Lower leg skin (tissue), 4 donors: ENCODE data around the gene SIL1. TPM values are rescaled to one million over a fixed set of nuclear protein-coding genes. Genes with fewer than 3 reads are reported as not detected.

Experiments
- DNase-seq, 2 donors: peaks; one replicate each; pipeline ENCODE4 v3.0.0-alpha.2; 2019; ENCODE audit warnings: low spot score in 2 of 2
- H3K4me3 ChIP-seq: fragments of 200-600 bp; sonication (generic); 2 replicates; pipeline ENCODE4 v1.5.1; 2017; ENCODE audit warnings: mild to moderate bottlenecking, low read depth; ENCODE audit not compliant: poor library complexity, severe bottlenecking
- CTCF ChIP-seq, 3 donors: fragments of 450-650 bp; IDR thresholded peaks; one replicate each; pipeline ENCODE4 v1.5.1; 2016; ENCODE audit warnings: antibody characterized with exemption in 3 of 3, mild to moderate bottlenecking in 3 of 3, moderate library complexity in 2 of 3
- POLR2A ChIP-seq, 2 donors: fragments of 450-650 bp; IDR thresholded peaks; one replicate each; pipeline ENCODE4 v1.6.1; 2016 to 2017; ENCODE audit warnings: antibody characterized with exemption in 2 of 2, mild to moderate bottlenecking in 1 of 2, moderate library complexity in 1 of 2
- WGBS, 2 donors: methylation state at CpG; one replicate each; pipeline ENCODE4 v1.1.5; 2018; 5-methylcytosine and 5-hydroxymethylcytosine counted together
- intact Hi-C: fragments of 100-400 bp; cut with DNase I; formaldehyde crosslinking; loops from one replicate; pipeline ENCODE4 v1.15.0; 2023; ENCODE audit warnings: low total_unique reads
- total RNA-seq, 4 donors: library from RNA; depleted of rRNA; stranded (reverse); fragments of >200 nt; gene quantifications; one replicate each; pipeline ENCODE4 v1.1.0, GENCODE V29; 2016

The SIL1 gene
- total RNA-seq, 4 donors from 2014 or later, result 35.1 to 45.4 (median 39.3) TPM

DNA sequence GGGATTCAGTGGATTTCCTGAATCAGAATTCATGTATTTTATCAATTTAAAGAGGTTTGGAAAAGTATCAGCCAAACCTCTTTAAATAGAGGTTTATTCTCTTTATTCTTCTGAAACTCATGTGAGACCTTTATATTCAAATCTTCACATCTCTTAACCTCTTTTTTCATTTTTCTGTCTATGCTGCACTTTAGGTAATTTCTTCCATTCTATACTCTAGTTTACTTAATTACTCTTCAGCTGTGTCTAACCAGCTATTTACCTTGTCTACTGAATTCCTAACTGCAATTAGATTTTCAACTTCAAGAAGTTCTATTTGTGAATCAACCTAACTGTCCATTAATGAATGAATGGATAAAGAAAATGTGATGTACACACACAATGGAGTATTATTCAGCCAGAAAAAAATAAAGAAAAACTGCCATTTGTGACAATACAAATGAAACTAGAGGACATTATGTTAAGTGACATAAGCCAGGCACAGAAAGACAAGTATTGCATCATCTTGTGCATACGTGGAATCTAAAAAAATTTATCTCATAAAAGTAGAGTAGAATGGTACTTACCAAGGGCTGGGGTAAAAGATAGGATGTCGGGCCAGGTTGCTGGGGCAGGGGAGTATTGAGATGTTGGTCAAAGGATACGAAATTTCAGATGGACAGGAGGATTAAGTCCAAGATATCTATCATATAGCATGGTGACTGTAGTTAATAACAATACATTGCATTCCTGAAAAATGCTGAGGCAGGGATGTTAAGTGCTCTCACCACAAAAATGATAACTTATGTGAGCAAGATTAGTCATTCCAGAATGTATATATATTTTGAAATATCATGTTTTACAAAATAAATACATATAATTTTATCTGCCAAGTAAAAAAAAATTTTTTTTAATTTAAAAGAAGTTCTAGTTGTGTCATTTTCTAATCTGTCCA is 193.5 kb downstream of the SIL1 start:
- intact Hi-C loops, result no loop called here
- H3K4me3 ChIP-seq, result no peak overlapping the region
- no peak for TF ChIP-seq POLR2A (IDR thresholded peaks at IDR 0.05)
- no peak for TF ChIP-seq CTCF (IDR thresholded peaks at IDR 0.05)
- DNase-seq, result no peak
- 85 to 91% methylated on average over 3 of the region's 3 CpGs for WGBS, 2 donors

DNA sequence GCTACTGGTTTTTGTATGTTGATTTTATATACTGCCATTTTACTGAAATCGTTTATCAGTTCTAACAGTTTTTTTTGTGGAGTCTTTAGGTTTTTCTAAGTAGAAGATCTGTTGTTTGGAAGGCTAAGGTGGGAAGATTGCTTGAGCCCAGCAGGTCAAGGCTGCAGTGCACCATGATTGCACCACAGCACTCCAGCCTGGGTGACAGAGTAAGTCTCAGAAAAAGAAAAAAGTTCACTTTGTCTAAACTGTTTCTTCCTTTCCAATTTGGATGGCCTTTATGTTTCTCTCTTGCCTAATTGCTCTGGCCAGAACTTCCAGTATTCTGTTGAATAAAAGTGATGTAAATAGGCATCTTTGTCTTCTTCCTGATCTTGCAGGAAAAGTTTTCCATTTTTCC is 198.5 kb downstream of the SIL1 start:
- no peak for TF ChIP-seq POLR2A (IDR thresholded peaks at IDR 0.05)
- no peak for TF ChIP-seq CTCF (IDR thresholded peaks at IDR 0.05)
- intact Hi-C loops, result no loop called here
- no peak overlapping the region for H3K4me3 ChIP-seq
- WGBS, 2 donors, result 93 to 97% methylated on average over 1 of the region's 1 CpG
- no peak for DNase-seq

DNA sequence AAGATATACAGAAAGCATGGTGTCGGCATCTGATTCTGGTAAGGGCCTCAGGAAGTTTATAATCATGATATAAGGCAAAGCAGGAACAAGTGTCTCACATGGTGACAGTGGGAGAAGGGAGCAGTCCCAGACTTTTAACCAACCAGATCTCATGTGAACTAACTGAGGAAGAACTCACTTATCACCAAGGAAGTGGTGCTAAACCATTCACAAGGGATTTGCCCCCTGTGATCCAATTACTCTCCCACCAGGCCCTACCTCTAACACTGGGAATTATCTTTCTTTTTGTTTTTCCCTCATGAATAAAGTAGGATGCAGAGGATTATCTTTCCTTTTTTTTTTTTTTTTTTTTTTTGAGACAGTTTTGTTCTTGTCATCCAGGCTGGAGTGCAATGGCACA is 199.6 kb downstream of the SIL1 start:
- DNase-seq, result no peak
- H3K4me3 ChIP-seq, result no peak overlapping the region
- 36 to 96% methylated on average over 1 of the region's 1 CpG for WGBS, 2 donors
- TF ChIP-seq POLR2A (IDR thresholded peaks at IDR 0.05) (no peak), CTCF (IDR thresholded peaks at IDR 0.05) (no peak)
- intact Hi-C loops, result no loop called here

DNA sequence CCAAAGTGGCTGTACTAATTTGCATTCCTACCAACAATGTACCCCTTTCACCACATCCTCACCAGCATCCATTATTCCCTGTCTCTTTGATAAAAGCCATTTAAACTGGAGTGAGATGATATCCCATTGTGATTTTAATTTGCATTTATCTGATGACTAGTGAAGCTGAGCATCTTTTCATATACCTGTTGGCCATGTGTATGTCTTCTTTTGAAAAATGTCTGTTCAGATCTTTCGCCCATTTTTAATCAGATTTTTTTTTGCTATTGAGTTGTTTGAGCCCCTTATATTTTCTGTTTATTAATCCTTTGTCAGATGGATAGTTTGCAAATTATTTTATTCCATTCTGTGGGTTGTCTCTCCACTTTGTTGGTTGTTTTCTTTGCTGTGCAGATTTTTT is 202.0 kb downstream of the SIL1 start:
- no peak for DNase-seq
- WGBS, 2 donors, result 96 to 100% methylated on average over 1 of the region's 1 CpG
- H3K4me3 ChIP-seq, result no peak overlapping the region
- TF ChIP-seq POLR2A (IDR thresholded peaks at IDR 0.05), result no peak
- TF ChIP-seq CTCF (IDR thresholded peaks at IDR 0.05), result no peak
- intact Hi-C loops, result no loop called here

- no peak overlapping the region for H3K4me3 ChIP-seq
- 94% methylated on average over 4 of the region's 4 CpGs for WGBS, 2 donors
- no peak for DNase-seq
- intact Hi-C loops, result no loop called here
- TF ChIP-seq POLR2A (IDR thresholded peaks at IDR 0.05) (no peak), CTCF (IDR thresholded peaks at IDR 0.05) (no peak)
Observed at GRCh38 chr5:138990986-138991590, 207.1 kb downstream of the SIL1 start.
